HL-60 (cell line): ENCODE data around the gene CCDC102A.

Experiments
- CTCF ChIP-seq: IDR thresholded peaks from one replicate; pipeline ENCODE4 v1.5.1; 2011; ENCODE audit warnings: low read length, control low read depth, inconsistent platforms; ENCODE audit not compliant: insufficient read depth
- POLR2AphosphoS5 ChIP-seq: IDR thresholded peaks from 2 replicates; pipeline ENCODE4 v1.6.1; 2012; ENCODE audit warnings: low read depth
- SPI1 ChIP-seq: IDR thresholded peaks from 2 replicates; pipeline ENCODE4 v1.6.1; 2012; ENCODE audit warnings: low read depth, mild to moderate bottlenecking, borderline replicate concordance
- TF ChIP-seq, protein P1 (sequence below): IDR thresholded peaks from 2 replicates; pipeline ENCODE4 v1.6.1; 2012; ENCODE audit warnings: low read depth; ENCODE audit not compliant: insufficient replicate concordance

GRCh38 chr16:57502048-57502775 is 34.2 kb downstream of the CCDC102A start:
- TF ChIP-seq CTCF (no peak), POLR2AphosphoS5 (no peak), SPI1 (no peak)
- TF ChIP-seq, protein P1, sequence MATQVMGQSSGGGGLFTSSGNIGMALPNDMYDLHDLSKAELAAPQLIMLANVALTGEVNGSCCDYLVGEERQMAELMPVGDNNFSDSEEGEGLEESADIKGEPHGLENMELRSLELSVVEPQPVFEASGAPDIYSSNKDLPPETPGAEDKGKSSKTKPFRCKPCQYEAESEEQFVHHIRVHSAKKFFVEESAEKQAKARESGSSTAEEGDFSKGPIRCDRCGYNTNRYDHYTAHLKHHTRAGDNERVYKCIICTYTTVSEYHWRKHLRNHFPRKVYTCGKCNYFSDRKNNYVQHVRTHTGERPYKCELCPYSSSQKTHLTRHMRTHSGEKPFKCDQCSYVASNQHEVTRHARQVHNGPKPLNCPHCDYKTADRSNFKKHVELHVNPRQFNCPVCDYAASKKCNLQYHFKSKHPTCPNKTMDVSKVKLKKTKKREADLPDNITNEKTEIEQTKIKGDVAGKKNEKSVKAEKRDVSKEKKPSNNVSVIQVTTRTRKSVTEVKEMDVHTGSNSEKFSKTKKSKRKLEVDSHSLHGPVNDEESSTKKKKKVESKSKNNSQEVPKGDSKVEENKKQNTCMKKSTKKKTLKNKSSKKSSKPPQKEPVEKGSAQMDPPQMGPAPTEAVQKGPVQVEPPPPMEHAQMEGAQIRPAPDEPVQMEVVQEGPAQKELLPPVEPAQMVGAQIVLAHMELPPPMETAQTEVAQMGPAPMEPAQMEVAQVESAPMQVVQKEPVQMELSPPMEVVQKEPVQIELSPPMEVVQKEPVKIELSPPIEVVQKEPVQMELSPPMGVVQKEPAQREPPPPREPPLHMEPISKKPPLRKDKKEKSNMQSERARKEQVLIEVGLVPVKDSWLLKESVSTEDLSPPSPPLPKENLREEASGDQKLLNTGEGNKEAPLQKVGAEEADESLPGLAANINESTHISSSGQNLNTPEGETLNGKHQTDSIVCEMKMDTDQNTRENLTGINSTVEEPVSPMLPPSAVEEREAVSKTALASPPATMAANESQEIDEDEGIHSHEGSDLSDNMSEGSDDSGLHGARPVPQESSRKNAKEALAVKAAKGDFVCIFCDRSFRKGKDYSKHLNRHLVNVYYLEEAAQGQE: no peak
